GM23248 (cell line): ENCODE data around the gene CFAP74. TPM values are rescaled to one million over a fixed set of nuclear protein-coding genes. Genes with fewer than 3 reads are reported as not detected.

ENCODE experiments used
- DNase-seq: peaks from one replicate; pipeline ENCODE4 v3.0.0-alpha.2; 2015
- H2AFZ ChIP-seq: fragments of 200-600 bp; sonication (generic); 2 replicates; pipeline ENCODE4 v1.6.1; 2016; ENCODE audit warnings: antibody characterized with exemption
- H3F3A ChIP-seq: fragments of 200-600 bp; sonication (generic); 2 replicates; pipeline ENCODE4 v1.6.1; 2016; ENCODE audit warnings: mild to moderate bottlenecking, antibody characterized with exemption, mixed run types; ENCODE audit not compliant: insufficient read depth
- H3K27ac ChIP-seq: fragments of 200-600 bp; sonication (generic); 2 replicates; pipeline ENCODE4 v1.5.1; 2016; ENCODE audit warnings: mild to moderate bottlenecking
- H3K27me3 ChIP-seq: fragments of 200-600 bp; sonication (generic); replicated peaks from 2 replicates; pipeline ENCODE4 v1.6.1; 2016; ENCODE audit warnings: mild to moderate bottlenecking; ENCODE audit not compliant: insufficient read depth
- H3K36me3 ChIP-seq: fragments of 200-600 bp; sonication (generic); 2 replicates; pipeline ENCODE4 v1.6.1; 2016; ENCODE audit warnings: low read depth, mild to moderate bottlenecking
- H3K4me1 ChIP-seq: fragments of 200-600 bp; sonication (generic); 2 replicates; pipeline ENCODE4 v1.6.1; 2016; ENCODE audit warnings: mild to moderate bottlenecking; ENCODE audit not compliant: insufficient read depth
- H3K4me2 ChIP-seq: fragments of 200-600 bp; sonication (generic); one replicate; pipeline ENCODE4 v1.6.1; 2016; ENCODE audit warnings: mild to moderate bottlenecking; ENCODE audit not compliant: unreplicated experiment
- H3K4me3 ChIP-seq: fragments of 200-600 bp; sonication (generic); 2 replicates; pipeline ENCODE4 v1.5.1; 2016; ENCODE audit warnings: mild to moderate bottlenecking
- H3K79me2 ChIP-seq: fragments of 200-600 bp; sonication (generic); 2 replicates; pipeline ENCODE4 v1.6.1; 2016; ENCODE audit warnings: mild to moderate bottlenecking; ENCODE audit not compliant: insufficient read depth
- H3K9ac ChIP-seq: fragments of 200-600 bp; sonication (generic); 2 replicates; pipeline ENCODE4 v1.6.1; 2016; ENCODE audit warnings: mild to moderate bottlenecking
- H3K9me2 ChIP-seq: fragments of 200-600 bp; sonication (generic); 2 replicates; pipeline ENCODE4 v1.6.1; 2016; ENCODE audit warnings: mixed run types, mild to moderate bottlenecking, moderate library complexity; ENCODE audit not compliant: insufficient read depth
- H3K9me3 ChIP-seq: fragments of 200-600 bp; sonication (generic); one replicate; pipeline ENCODE4 v1.6.1; 2017; ENCODE audit warnings: low read depth
- H4K20me1 ChIP-seq: fragments of 200-600 bp; sonication (generic); 2 replicates; pipeline ENCODE4 v1.6.0; 2016; ENCODE audit not compliant: insufficient read depth
- EZH2 ChIP-seq: fragments of 200-600 bp; sonication (generic); IDR thresholded peaks from 2 replicates; pipeline ENCODE4 v1.6.1; 2018; ENCODE audit warnings: antibody characterized with exemption, mild to moderate bottlenecking; ENCODE audit not compliant: insufficient read depth, poor library complexity, severe bottlenecking
- EZH2phosphoT487 ChIP-seq: fragments of 200-600 bp; sonication (generic); IDR thresholded peaks from 2 replicates; pipeline ENCODE4 v1.6.1; 2018; ENCODE audit warnings: antibody characterized with exemption, moderate library complexity, mild to moderate bottlenecking, low read depth; ENCODE audit not compliant: insufficient read depth
- WGBS, 2 experiments: methylation state at CpG; one replicate each; pipeline ENCODE4 v1.1.6; 2015 to 2017; ENCODE audit warnings: low lambda C conversion rate in 2 of 2, low coverage in 1 of 2; ENCODE audit errors: missing lambda C conversion rate in 2 of 2; 5-methylcytosine and 5-hydroxymethylcytosine counted together
- in situ Hi-C: fragments of 300-500 bp; cut with MboI; formaldehyde crosslinking; loops from 2 replicates; pipeline ENCODE4 v1.15.0; 2020
- polyA plus RNA-seq: library from polyadenylated mRNA; unstranded; fragments of >200 nt; fragmentation: Nextera tagmentation; extraction: Ambion mirVana; gene quantifications from 2 replicates; pipeline ENCODE4 v1.2.1, GENCODE V29; 2016
- total RNA-seq: library from RNA; depleted of rRNA; stranded (reverse); fragments of >200 nt; shearing (Covaris generic); gene quantifications from 2 replicates; pipeline ENCODE4 v1.2.3, GENCODE V29; 2014

The CFAP74 gene
- total and polyA plus RNA-seq, 2 experiments from 2014 or later, result not detected

DNA sequence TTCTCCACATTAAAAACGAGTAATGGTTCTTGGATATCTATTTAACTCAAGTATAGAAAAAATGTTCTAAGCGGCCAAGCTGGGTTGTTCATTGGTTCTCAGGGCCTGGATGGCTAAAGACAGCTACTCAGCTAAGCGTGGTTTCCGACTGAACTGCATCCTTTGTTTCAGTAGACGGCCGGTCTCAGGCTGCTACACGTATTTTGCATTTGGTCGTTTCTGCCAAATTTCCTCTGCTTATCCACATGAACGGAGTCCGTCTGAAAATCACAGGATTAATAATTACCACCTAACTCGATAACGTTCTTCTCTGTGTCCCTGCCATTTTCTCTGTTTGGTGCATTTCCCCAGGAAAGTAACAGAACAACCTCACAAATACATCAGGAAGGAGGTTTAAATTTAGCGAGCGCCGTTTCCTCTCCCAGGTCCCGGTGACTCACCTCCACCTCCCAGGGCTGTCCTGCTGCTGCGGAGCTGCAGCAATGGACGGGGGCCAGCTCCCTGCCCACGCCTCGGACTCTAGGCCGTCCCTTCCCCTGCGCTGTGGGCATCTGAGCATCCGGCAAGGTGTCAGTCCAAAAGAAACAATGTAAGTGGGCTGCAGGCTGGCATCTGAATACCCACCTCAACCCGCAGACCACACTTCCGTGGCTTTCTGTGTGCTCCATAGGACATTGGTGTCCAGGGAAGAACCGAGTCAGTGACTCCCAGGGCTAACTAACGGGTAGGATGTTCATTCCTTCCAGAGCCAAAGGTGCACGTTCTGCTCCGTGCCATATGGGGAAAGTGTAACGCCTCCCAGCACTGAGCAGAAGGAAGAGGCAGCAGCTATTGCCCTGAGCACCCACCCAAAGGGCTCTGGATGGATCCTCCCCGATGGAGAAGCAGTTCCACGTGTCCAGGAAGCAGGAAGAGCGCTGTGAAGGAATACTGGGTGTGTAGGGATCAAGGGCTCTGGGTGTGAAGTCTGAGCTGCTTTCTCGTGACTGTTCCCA lies 11.5 kb upstream of the CFAP74 start:
- no peak overlapping the region for H3K9ac ChIP-seq
- H3K79me2 ChIP-seq, result no peaks in the 10 kb centered on the region
- H3K9me2 ChIP-seq, result no peaks in the 10 kb centered on the region
- no peak overlapping the region for H3K27ac ChIP-seq
- H3K4me2 ChIP-seq, result no peak overlapping the region
- H4K20me1 ChIP-seq, result no peaks in the 10 kb centered on the region
- H3K4me3 ChIP-seq, result no peak overlapping the region
- in situ Hi-C loops, result no loop called here
- no peaks in the 10 kb centered on the region for H3F3A ChIP-seq
- no peak overlapping the region for H2AFZ ChIP-seq
- H3K4me1 ChIP-seq, result no peaks in the 10 kb centered on the region
- peaks cover 77% of the 10 kb centered on the region for H3K27me3 ChIP-seq
- H3K36me3 ChIP-seq, result no peaks in the 10 kb centered on the region
- no peaks in the 10 kb centered on the region for H3K9me3 ChIP-seq
- no peak for TF ChIP-seq EZH2phosphoT487
- no peak for TF ChIP-seq EZH2
- 55 to 56% methylated on average over 34 of the region's 34 CpGs for WGBS, 2 experiments
- no peak for DNase-seq

DNA sequence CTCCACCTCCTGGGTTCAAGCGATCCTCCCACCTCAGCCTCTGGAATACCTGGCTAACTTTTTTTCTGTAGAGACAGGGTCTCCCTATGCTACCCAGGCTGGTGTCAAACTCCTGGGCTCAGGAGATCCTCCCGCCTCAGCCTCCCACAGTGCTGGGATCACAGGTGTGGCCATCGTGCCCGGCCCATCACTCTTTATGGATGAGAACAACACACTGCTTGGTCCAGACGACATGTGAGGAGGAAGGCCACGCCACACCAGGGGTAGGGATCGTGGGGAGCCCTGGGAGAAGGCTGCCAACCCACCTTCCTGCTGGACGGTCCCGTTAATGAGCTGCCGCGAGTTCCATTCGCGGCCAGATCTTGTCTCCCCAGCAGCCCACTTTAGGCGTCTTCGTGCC lies 10.6 kb upstream of the CFAP74 start:
- H4K20me1 ChIP-seq, result no peaks in the 10 kb centered on the region
- no peak overlapping the region for H2AFZ ChIP-seq
- in situ Hi-C loops, result no loop called here
- no peak overlapping the region for H3K4me3 ChIP-seq
- no peak overlapping the region for H3K9ac ChIP-seq
- H3K27me3 ChIP-seq, result peaks cover 79% of the 10 kb centered on the region
- 75 to 81% methylated on average over 13 to 15 of the region's 15 CpGs for WGBS, 2 experiments
- no peaks in the 10 kb centered on the region for H3K79me2 ChIP-seq
- H3F3A ChIP-seq, result no peaks in the 10 kb centered on the region
- no peaks in the 10 kb centered on the region for H3K36me3 ChIP-seq
- no peaks in the 10 kb centered on the region for H3K9me3 ChIP-seq
- H3K9me2 ChIP-seq, result no peaks in the 10 kb centered on the region
- TF ChIP-seq EZH2phosphoT487, result no peak
- no peak for TF ChIP-seq EZH2
- no peaks in the 10 kb centered on the region for H3K4me1 ChIP-seq
- no peak overlapping the region for H3K4me2 ChIP-seq
- H3K27ac ChIP-seq, result no peak overlapping the region
- no peak for DNase-seq

DNA sequence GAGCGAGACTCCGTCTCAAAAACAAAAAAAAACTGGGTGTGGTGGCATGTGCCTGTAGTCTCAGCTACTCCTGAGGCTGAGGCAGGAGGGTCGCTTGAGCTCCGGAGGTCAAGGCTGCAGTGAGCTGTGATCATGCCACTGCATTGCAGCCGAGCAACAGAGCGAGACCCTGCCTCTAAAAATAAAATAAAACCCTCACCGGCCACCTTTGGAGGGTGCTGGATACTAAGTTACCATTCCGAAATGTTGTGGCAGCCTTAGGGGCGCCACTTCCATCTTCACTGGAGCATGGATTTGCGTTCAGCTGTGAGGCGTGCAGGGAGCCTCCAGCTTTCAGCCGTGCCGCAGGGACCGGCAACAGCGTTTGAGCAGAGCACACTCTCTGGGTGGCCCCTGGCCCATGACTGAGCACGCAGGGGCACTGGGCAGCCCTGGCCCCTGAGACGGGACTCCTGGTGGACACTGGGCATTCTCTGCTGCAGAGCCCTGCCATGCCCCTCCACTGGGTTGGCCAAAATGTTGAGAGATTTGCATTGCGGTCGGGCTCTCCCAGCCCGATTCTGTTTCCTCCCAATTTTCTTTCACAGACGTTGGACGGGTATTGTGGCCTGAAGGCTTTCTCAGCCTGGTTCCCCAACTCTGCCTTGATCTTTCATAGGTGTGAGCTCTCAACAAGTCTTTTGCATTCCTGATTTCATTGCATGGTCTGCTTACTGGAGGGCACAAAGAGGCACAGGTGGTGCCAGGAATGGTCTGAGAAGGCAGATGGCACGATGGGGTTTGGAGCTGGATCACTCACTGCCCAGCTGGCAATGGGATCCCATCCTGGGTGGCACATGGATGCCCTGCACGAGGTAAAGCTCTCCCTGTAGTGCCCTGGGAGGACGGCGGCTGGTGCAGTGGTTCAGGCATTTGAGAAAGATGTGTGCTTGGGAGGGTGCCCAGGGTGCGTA lies 5.8 kb upstream of the CFAP74 start:
- H3K9ac ChIP-seq, result no peak overlapping the region
- H3K4me3 ChIP-seq, result no peak overlapping the region
- TF ChIP-seq EZH2phosphoT487, result no peak
- TF ChIP-seq EZH2, result no peak
- WGBS, 2 experiments, result 68 to 72% methylated on average over 27 of the region's 27 CpGs
- no peak overlapping the region for H2AFZ ChIP-seq
- no peaks in the 10 kb centered on the region for H3K9me3 ChIP-seq
- no peak for DNase-seq
- H3K27me3 ChIP-seq, result peaks cover 59% of the 10 kb centered on the region
- no peaks in the 10 kb centered on the region for H4K20me1 ChIP-seq
- H3K36me3 ChIP-seq, result no peaks in the 10 kb centered on the region
- H3F3A ChIP-seq, result no peaks in the 10 kb centered on the region
- H3K4me2 ChIP-seq, result no peak overlapping the region
- no peak overlapping the region for H3K27ac ChIP-seq
- H3K79me2 ChIP-seq, result no peaks in the 10 kb centered on the region
- no peaks in the 10 kb centered on the region for H3K4me1 ChIP-seq
- no peaks in the 10 kb centered on the region for H3K9me2 ChIP-seq
- in situ Hi-C loops, result no loop called here

DNA sequence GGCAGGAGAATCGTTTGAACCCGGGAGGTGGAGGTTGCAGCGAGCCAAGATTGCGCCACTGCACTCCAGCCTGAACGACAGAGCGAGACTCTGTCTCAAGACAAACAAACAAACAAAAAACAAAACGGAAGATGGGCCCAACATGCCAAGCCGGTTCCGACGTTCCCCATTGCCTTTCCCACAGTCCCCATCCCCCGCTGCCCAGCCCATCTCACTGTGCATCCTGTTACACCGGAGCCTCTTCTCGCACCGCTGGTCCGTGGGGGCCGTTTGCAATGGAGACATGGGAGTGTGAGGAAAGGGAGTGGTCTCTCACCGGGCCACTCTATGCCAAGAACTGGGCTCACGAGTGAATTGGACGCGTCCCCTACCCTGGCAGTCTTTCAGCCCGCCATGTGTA lies 1.3 kb upstream of the CFAP74 start:
- Histone ChIP-seq H3K9me2 (no peaks in the 10 kb centered on the region), H3K4me1 (no peaks in the 10 kb centered on the region), H3K79me2 (no peaks in the 10 kb centered on the region), H3K36me3 (no peaks in the 10 kb centered on the region), H3K27me3 (peaks cover 35% of the 10 kb centered on the region), H2AFZ (no peak overlapping the region), H4K20me1 (no peaks in the 10 kb centered on the region), H3K9me3 (no peaks in the 10 kb centered on the region), H3F3A (no peaks in the 10 kb centered on the region), H3K4me3 (no peak overlapping the region), H3K4me2 (no peak overlapping the region), H3K27ac (no peak overlapping the region), H3K9ac (no peak overlapping the region)
- 75 to 79% methylated on average over 20 to 21 of the region's 21 CpGs for WGBS, 2 experiments
- DNase-seq, result no peak
- in situ Hi-C loops, result no loop called here
- no peak for TF ChIP-seq EZH2phosphoT487
- no peak for TF ChIP-seq EZH2
